Esophagus squamous epithelium (tissue), 4 donors: ENCODE results near the gene EXOC3L4.

ENCODE experiments used
- POLR2A ChIP-seq, 4 donors: fragments of 450-650 bp; IDR thresholded peaks; one replicate each; pipeline ENCODE4 v1.6.1; 2017; ENCODE audit warnings: antibody characterized with exemption in 4 of 4, mild to moderate bottlenecking in 4 of 4, moderate library complexity in 3 of 4
- TF ChIP-seq, protein P1 (sequence below), 6 experiments: fragments of 450-650 bp in 4 of 6; fragments of 200-600 bp in 2 of 6; sonication (generic) in 2 of 6; IDR thresholded peaks; one replicate each; pipeline ENCODE4 v1.5.1; 2016 to 2019; ENCODE audit warnings: antibody characterized with exemption in 6 of 6, mild to moderate bottlenecking in 4 of 6, moderate library complexity in 4 of 6

DNA sequence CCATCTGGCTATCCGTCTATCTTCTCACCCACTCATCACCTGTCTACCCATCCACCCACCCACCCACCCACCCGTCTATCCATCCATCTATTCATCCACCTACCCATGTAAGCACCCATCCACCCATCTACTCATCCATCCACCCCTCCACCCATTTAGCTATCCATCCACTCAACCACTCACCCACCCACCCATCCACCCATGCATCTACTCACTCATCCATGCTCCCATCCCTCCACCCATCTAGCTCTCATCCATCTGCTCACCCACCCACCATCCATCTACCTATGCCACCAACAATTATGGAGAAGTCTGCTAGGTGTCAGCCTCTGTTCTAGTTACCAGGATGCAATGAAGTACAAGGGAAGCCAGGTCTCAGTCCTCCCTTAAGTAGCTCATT lies 39.9 kb downstream of the EXOC3L4 start:
- TF ChIP-seq, protein P1, sequence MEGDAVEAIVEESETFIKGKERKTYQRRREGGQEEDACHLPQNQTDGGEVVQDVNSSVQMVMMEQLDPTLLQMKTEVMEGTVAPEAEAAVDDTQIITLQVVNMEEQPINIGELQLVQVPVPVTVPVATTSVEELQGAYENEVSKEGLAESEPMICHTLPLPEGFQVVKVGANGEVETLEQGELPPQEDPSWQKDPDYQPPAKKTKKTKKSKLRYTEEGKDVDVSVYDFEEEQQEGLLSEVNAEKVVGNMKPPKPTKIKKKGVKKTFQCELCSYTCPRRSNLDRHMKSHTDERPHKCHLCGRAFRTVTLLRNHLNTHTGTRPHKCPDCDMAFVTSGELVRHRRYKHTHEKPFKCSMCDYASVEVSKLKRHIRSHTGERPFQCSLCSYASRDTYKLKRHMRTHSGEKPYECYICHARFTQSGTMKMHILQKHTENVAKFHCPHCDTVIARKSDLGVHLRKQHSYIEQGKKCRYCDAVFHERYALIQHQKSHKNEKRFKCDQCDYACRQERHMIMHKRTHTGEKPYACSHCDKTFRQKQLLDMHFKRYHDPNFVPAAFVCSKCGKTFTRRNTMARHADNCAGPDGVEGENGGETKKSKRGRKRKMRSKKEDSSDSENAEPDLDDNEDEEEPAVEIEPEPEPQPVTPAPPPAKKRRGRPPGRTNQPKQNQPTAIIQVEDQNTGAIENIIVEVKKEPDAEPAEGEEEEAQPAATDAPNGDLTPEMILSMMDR (IDR thresholded peaks at IDR 0.05): no peak
- no peak for TF ChIP-seq POLR2A (IDR thresholded peaks at IDR 0.05)
